GM21619 (cell line): ENCODE data around the gene PRDM12.

Source experiments
- ATAC-seq: cut with Tn5 transposase; IDR thresholded peaks from one replicate; pipeline ENCODE4 v1.9.1; 2021; ENCODE audit not compliant: unreplicated experiment

Gene PRDM12

DNA sequence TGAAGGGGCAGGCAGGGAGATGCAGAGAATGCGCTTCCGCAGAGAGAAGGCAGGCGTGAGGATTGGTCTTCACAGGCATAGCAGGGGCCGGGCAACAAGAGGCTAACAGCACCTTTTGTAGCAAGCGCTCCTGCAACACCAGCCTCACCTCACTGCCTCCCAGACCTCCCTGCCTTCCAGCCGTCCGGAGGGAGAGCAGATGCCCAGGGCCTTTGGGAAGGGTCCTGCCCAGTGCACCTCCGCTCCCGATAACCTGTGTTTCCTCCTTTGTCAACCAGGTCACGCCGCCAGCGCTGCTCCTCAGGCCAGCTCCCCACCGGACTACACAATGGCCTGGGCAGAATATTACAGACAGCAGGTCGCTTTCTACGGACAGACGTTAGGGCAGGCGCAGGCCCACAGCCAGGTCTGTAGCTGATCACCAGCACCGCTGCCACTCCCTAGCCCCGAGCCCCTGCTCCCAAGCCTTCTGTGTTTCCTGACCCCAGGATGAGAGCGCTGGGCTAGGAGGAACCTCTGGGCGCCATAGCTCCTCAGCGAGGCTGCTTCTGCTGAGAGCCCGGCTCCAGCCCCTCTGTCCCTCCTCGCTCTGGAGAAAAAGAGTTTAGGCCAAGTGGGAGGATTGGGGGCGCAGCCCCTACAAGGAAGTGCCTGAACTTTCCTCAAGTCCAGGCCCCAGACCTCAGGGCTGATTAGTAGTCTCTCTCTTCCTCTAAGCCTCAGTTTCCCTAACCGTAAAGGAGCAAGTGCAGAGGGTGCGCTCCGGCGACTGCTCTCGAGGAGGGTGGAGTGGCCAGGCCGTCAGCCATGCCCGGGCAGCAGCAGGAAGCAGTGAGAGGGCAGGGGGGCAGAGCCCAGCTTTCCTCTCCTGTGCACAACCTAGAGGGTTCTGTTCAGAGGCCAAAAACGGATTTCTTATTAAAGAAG is 28.4 kb upstream of the PRDM12 start:
- ATAC-seq, result no peak

DNA sequence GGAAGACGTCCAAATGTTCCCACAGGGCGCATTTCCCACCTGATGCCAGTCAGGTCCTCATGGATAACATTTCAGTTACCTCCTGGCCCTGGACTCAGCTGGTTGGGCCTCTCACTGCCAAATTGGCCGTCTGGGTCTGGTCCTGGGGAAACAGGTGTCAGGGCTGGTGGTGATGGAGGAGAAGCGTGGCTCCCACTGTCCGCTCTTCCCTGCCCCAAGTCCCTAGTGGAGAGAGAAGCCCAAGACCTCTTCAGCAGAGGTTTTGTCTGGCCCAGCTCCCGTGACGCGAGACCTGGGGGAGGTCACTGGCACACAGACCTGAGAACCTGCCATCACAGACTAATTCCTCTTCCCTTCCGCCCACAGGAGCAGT is 27.8 kb upstream of the PRDM12 start:
- ATAC-seq, result no peak

DNA sequence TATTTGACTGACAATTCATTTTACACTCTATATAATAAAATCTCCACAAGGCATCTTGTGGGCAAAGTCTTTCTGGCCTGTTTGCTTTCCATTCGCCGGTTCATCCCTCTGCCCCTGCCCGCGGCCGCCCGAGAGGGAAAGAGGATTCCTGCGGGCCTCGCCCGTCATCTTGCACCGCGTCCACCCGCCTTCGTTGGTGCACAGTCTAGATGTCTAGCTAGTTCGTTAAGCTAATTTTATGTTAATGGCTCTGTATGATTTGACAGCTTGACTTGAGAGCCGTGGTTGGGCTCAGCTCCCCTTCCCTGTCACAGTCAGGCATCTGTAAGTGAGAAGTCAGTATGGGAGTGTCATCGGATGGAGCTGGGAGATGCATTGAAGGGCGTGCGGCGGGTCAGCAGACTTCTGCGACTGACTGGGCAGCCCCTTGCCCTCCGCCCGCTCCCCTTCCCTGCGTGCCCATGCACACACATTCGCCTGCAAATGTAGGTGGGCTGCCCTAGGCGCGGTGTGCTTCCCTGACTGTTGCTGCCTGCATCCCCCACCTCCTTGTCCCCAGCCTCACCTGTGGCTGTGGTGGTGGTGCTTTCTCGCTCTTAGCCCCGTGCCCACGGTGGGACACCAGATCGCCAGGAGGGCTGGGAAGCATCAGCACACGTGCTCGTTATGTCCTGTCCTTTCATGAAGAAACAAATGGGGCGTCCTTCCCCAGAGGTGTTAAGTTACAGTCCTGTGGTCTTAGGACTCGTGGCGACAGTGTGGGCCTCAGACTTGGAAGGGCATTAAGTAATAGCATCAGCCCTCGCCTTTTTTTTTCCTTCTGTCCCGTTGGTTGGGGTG is 25.9 kb upstream of the PRDM12 start:
- no peak for ATAC-seq

DNA sequence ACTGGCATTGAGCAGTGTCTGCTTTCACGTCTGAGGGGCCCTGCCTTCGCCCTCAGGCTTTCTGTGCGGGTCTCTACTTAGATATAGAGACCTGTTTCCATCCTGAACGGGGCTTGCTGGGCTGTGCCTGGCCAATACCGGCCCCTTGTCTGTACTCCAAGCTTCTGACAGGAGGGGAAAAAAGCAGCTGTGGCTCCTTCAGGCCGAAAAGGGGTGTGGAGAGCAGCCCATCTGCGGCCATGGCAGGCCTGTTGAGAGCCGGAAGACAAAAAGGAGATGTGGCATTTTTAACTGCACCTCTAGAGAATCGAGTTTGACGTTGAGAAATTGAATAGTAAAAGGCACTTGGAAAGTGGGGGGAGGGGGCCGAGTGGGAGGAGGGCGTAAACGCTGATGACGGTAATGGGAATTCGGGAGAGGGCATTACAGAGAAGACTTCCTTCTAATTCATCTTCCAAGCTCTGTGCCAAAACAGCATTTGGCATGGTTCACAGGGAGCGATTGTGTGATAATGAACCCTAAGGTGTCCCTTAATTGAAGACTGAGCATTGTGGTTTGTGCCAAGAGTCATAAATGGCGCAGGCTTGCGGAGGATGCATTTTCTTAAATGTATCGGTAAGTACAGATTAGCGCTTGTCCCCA is 25.1 kb upstream of the PRDM12 start:
- ATAC-seq, result no peak

DNA sequence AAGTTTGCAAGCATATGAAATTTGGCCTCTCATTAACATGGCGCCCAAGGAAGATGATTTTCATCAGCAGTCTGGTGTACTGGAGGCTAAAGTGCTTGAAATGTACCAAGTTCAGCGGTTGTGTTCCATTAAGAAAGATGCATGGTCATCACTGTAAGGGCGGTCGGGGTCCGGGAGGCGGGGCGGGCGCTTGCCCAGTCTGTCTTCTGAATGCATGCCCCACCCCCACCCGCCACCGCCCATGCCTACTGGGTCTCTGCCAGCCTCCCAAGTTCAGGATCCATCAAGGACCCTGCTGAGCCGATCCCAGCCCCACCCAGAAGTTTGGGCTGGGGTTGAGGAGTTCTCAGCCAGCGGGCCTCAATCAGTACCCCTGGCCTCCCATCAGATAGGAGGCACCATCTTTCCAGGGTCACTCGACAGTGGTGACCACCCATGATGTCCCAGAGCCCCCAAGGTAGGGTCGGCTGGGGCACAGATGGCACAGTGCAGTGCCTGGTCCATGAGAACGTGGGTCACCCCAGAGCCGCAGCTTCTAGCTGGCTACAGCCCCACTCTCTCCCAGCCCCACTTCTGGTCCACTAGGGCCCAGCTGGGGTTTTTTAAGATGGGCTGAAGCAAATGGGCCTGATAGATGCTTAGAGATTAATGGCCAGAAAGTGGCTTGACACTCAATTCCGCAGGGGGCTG is 24.4 kb upstream of the PRDM12 start:
- no peak for ATAC-seq

DNA sequence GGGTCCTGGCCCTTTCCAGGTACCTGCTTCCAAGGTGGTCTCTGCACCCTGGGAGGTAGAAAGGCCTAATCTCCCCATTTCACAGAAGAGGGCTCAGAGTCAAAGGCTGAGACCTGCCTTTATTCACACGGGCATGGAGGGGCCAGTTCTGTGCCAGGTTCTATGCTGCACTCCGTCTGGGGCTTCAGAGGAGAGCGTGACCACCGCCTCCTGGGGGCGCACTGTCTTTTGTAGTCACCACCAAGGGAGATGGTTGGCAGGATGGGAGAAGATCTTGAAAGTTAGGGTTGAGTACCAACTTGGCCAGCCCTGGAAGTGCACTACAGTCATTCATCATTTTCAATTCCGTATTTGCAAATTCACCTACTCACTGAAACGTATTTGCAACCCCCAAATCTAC is 23.7 kb upstream of the PRDM12 start:
- ATAC-seq, result no peak

DNA sequence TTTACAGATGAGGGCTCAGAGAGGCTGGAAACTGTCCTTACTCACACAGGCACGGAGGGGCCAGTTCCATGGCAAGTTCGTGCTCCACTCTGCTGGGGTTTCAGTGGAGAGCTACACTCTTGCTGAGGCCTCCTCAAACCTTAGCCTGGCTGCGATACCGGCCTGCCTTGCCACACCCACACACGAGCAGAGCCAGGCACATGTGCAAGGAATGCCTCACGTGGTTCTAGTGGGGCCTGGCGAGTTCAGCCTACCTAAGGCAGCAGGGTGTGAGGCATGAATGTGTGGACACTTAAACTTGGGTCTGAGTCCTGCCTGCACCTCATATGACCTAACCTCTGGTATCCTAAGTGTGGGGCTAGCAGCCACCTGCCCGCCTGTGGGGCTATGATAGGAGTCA is 21.5 kb upstream of the PRDM12 start:
- ATAC-seq, result no peak

DNA sequence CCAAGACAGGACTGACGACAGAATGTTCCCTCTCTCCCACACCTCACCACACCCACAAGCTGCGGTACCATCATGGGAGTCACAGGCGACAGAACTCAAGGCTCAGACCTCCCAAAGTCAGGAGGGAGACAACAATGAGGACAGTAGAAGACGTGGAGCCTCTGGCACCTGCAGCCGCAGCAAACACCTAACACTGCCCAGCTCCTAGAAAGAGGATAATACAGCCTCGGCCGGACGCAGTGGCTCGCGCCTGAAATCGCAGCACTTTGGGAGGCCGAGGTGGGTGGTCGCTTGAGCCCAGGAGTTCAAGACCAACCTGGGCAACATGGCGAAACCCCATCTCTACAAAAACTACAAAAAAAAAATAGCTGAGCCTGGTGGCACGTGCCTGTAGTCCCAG is 13.2 kb upstream of the PRDM12 start:
- no peak for ATAC-seq

DNA sequence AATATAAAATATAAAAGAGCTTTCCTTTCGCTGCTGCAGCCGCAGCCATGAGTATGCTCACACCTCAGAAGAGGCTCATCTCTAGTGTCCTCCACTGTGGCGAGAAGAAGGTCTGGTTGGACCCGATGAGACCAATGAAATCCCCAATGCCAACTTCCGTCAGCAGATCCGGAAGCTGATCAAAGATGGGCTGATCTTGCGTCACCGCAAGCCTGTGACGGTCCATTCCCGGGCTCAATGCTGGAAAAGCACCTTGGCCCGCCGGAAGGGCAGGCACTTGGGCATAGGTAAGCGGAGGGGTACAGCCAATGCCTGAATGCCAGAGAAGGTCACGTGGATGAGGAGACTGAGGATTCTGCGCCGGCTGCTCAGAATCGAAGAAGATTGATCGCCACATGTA is 12.6 kb upstream of the PRDM12 start:
- ATAC-seq, result no peak

DNA sequence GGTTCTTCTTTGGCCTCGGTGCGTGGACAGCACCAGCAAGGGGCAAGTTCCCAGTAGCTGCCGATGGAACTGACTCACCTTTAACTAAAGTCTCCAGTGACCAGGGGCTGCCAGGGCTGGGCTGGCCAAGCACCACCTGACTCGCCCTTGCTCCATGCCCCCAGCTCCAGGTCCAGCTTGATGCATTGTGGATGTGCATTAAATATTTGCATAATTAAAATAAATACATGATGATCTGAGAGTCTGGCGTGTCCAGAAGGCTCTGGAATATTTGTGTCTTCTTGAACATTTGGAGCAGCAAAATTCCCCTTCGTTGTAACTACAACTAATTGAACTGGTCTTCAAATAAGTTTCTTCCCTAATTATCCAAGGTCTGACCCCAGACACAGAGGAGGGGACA is 9.5 kb upstream of the PRDM12 start:
- ATAC-seq, result no peak

DNA sequence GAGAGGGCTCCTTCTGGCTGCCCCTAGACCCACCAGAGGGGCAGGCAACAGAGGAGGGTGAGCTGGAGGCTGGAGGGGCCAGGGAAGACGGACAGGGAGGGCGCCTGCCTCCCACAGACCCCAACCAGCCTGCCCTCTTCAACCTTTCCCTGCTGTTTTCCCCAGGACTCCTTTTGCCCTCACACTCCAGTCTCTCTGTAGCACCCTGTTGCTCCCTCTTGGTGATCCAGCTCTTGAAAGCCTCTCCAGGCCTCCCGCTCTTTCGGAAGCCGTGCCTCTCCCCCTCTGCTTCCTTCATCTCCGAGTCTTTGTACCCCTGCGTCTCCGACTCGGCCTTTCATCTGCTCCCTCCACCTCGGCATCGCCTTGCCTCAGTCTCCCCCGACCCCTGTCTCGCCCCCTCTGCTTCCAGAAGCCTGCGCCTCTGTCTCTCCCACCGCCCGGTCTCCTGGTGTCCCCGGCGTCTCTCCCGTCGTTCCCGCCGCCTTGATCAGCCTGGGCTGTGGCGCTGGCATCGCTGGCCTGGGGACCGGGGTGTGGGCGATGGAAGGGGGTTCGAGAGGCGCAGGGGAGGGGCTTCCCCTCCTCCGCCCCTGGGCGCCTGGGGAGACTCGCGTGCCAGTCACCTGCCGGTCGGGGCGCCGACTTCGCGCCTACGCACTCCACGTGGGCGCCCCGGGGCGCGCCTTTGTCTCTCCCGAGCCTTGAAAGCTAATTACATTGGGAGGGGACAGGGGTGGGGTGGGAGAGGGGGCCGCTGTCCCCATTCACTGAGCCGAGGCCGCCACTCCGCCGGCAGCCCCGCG is 5.3 kb upstream of the PRDM12 start:
- no peak for ATAC-seq

DNA sequence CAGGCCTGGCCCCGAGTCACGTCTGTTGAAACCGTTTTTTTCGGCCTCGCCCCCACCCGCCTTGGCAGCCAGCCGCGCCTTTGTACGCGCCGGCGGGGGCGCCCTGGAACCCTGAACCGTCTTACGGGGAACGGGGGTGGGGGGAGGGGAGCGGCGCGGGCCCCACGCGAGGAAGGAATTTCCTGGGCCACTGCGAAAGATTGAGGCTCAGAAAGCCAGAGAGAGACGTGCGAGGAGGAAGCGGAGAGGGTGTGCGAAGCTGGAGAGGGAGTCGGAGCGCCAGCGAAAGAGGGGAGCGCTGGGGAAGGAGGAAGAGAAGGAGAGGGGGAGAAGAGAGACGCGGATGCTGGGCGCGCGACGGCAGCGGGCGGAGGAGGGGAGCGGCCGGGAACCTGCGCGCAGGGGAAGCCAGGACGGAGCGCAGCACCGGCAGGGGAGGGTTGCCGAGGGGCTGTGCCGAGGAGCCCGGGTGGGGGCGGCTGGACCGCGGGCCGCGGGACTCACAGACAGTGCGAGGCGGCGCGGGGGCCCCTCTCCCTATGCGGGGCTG is 4.6 kb upstream of the PRDM12 start:
- no peak for ATAC-seq

DNA sequence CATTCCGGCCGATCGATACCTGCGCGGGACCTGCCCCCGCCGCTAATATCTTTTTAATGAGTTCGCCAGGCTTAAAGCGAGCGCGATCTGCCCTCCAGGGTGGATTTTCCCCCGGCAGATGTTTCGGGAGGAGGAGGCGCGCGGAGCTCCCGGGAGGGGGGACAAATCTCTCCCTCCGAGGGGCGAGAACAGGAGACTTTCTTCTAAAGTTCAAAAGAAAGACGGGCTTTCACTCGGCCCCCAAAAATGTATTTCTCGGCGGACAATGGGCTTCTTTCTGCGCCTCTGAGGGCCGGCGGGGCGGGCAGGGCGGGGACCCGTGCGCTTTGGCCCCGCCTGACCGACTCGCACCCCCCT is 4.1 kb upstream of the PRDM12 start:
- ATAC-seq, result no peak

DNA sequence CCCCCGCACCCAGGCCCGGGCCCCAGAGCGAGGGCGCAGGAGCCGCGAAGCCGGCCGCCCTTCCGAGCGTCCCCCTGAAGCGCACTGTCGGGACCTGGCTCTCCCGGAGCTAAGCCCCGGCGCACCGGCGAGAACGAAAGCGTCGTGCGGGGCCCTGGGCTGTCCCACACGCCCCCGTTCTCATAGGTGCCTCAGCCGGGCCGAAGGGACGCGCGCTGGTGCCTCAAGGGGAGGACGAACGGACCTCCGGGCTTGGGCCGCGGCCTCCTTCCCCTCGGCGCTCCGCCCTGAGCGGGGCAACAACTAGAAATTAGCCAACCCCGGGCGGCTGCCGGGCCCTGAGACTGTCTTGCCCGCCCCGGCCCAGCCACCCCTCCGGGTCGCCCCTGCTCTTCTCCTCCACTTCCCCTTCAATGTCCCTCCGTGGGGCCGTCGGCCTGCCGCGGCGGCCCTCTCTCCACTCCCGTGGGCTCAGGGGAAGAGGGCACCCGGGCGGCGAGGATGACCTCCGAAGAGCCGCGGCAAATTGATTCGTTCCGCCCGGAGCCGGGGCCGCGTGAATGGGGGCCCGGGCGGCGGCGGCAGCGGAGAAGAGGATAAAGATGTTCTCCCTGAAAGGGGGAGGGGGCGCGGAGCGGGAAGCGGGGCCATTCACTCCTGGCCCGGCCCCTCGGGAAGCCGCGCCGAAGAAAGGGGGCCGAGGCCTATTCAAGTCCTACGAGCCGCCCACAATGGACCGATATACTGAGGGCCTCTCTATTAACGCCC is 3.5 kb upstream of the PRDM12 start:
- no peak for ATAC-seq

DNA sequence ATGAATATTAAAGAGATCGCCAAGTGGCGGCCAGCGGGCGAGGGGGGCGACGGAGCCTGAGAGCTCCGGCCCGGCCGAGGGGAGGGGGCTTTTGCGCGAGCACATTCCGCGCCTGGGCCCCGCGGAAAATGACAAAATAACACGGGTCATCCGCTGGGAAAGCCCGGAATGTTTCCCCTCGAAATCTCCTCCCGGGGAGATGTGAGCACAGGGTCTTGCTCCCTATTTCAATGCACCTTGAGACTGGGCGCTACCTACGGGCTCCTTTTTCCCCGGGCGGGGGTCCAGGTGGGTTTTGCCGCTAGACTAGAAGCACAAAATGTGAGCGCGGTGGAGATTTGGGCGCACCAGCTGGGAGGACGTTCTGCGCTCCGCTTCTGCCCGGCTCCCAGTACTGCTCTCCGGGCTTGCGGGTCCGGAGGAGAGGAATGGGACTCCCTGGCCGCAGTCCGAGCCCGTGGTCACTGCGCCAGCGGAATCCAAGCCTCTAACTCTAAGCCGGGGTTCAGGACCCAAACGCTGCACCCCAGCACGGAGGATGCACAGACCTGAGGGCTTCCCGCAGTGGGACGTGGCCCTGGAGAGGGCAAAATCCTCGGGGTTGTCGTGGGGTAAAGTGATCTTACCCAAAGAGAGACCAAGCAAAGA is 2.8 kb upstream of the PRDM12 start:
- no peak for ATAC-seq

DNA sequence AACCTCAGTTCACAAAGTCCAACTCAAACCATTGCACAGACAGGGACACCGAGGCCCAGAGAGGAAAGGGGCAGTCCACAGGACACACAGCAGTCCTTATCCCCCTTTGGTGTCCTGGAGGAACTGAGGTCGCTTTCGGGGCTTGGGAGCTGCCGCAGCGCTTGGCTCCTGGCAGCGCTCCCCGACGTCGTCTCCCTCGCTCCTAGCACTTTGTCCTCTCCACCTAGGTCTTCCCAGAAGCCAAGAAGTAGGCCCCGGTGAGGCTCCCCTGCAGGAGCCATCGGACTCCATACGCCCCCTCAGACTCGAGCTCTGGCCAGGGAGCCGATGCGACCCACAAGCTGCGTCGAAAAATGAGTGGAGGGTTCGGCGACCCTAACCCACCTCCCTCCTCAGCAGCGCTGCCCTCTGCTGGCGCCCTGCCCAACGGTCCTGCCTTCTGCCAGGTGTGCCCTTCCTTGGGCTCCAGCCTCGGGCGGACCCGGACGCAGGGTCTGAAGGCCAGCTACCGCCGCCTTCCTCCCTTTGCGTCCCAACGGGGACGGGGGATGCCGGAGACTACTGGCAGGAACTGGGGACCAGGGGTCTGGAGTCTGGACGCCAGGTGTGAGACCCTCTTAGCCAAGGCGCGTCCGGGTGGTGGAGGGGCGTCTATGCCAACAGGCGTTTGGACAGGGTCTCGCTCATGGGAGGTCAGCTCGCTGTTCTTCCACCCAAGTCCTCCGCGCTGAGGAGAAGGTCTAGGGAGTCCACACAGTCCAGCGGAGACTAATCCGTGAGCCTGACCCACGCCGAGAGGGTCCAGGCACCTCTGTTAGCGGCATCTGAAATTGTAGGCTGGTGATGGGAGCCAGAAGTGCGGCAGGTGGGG is 2.1 kb upstream of the PRDM12 start:
- ATAC-seq, result no peak

DNA sequence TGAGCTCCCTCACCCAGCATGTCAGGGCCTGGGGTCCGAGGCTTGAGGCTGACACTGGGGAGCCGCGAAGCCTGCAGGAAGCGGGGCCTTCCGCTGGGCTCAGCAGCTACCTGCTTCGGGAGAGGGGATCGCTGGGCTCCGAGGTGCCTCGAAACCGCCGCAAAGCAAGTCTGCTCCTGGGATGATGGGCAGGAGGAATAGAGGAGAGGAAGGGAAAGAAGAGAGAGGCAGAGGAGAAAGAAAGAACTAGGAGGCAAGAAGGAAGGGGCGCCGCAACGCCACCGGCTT is 1.5 kb upstream of the PRDM12 start:
- ATAC-seq, result no peak
